Cardiac muscle cell (in vitro differentiated cells and primary cell): ENCODE data around the gene ITIH4. TPM values are rescaled to one million over a fixed set of nuclear protein-coding genes. Genes with fewer than 3 reads are reported as not detected.

Experiments used
- DNase-seq, 2 donors: peaks; one replicate each; pipeline versions ENCODE4 v3.0.0 to v3.0.0-alpha.2; 2010 to 2017; ENCODE audit warnings: low read depth in 1 of 2, low spot score in 1 of 2
- H3K27ac ChIP-seq: fragments of 200-600 bp; sonication (generic); 2 replicates; pipeline ENCODE4 v1.5.1; 2016
- H3K27me3 ChIP-seq: fragments of 200-600 bp; sonication (generic); 2 replicates; pipeline ENCODE4 v1.6.0; 2016; ENCODE audit warnings: control low read depth
- H3K36me3 ChIP-seq: fragments of 200-600 bp; sonication (generic); 2 replicates; pipeline ENCODE4 v1.5.1; 2016; ENCODE audit warnings: control low read depth
- H3K4me1 ChIP-seq: fragments of 200-600 bp; sonication (generic); 2 replicates; pipeline ENCODE4 v1.8.1; 2017; ENCODE audit warnings: low read depth, mild to moderate bottlenecking, mixed run types
- H3K4me3 ChIP-seq: fragments of 200-600 bp; sonication (generic); 2 replicates; pipeline ENCODE4 v1.5.1; 2016; ENCODE audit warnings: mild to moderate bottlenecking
- H3K9me3 ChIP-seq: fragments of 200-600 bp; sonication (generic); 2 replicates; pipeline ENCODE4 v1.5.1; 2017; ENCODE audit warnings: low read depth, mild to moderate bottlenecking, control low read depth
- CTCF ChIP-seq: IDR thresholded peaks from 2 replicates; pipeline ENCODE4 v1.5.1; 2012; ENCODE audit warnings: low read depth, mild to moderate bottlenecking, low read length
- polyA plus RNA-seq: library from polyadenylated mRNA; unstranded; fragments of >200 nt; fragmentation: Nextera tagmentation; extraction: Ambion mirVana; gene quantifications from 2 replicates; pipeline ENCODE4 v1.2.1, GENCODE V29; 2016
- total RNA-seq: library from RNA; depleted of rRNA; stranded (reverse); fragments of >200 nt; gene quantifications from 2 replicates; pipeline ENCODE4 v1.2.3, GENCODE V29; 2016

Gene ITIH4
- total and polyA plus RNA-seq, 2 experiments from 2014 or later = 2.0 to 2.9 TPM

GRCh38 chr3:52769786-52770455 is 60.6 kb downstream of the ITIH4 start:
- Histone ChIP-seq H3K27me3 (no peaks in the 10 kb centered on the region), H3K4me3 (peak overlapping the region; percentile 82), H3K36me3 (peaks cover 12% of the 10 kb centered on the region), H3K9me3 (no peaks in the 10 kb centered on the region), H3K27ac (peak overlapping the region; percentile 86), H3K4me1 (peaks cover 11% of the 10 kb centered on the region)
- no peak for TF ChIP-seq CTCF
- DNase-seq = peak; percentile 7 to 28

- Histone ChIP-seq H3K27ac (no peak overlapping the region), H3K9me3 (no peaks in the 10 kb centered on the region), H3K27me3 (no peaks in the 10 kb centered on the region), H3K4me3 (no peak overlapping the region), H3K4me1 (no peaks in the 10 kb centered on the region), H3K36me3 (peaks cover 58% of the 10 kb centered on the region)
- TF ChIP-seq CTCF = no peak
- DNase-seq = peak in 1 of 2 donors; percentile 60
These were observed 67.0 kb downstream of the ITIH4 start for GRCh38 chr3:52763466-52763865.

Other genes starting within 250 kb of the ITIH4 start
- gene PBRM1, start 144.8 kb downstream of the ITIH4 start, total RNA-seq = 48.8 and 76.2 TPM in 2 replicates
- gene PBRM1, start 144.8 kb downstream of the ITIH4 start, polyA plus RNA-seq = 64.0 and 66.4 TPM in 2 replicates
- 53.8 and 57.3 TPM in 2 replicates for gene GNL3, start 144.6 kb downstream of the ITIH4 start, total RNA-seq
- 83.2 and 92.2 TPM in 2 replicates for gene GNL3, start 144.6 kb downstream of the ITIH4 start, polyA plus RNA-seq
- gene GLT8D1, start 124.9 kb downstream of the ITIH4 start, total RNA-seq = 75.4 and 85.0 TPM in 2 replicates
- gene GLT8D1, start 124.9 kb downstream of the ITIH4 start, polyA plus RNA-seq = 74.2 and 75.4 TPM in 2 replicates
- gene SPCS1, start 124.6 kb downstream of the ITIH4 start, total RNA-seq = 103 and 173 TPM in 2 replicates
- gene SPCS1, start 124.6 kb downstream of the ITIH4 start, polyA plus RNA-seq = 217 and 234 TPM in 2 replicates
- 14.7 and 22.5 TPM in 2 replicates for gene NEK4, start 59.7 kb downstream of the ITIH4 start, total RNA-seq
- gene NEK4, start 59.7 kb downstream of the ITIH4 start, polyA plus RNA-seq = 11.2 and 12.4 TPM in 2 replicates
- not detected in 2 replicates for gene ITIH1, start 53.1 kb downstream of the ITIH4 start, total RNA-seq
- gene ITIH1, start 53.1 kb downstream of the ITIH4 start, polyA plus RNA-seq = 0.20 TPM in 1 of 2 replicates, not detected in the other
- gene ITIH3, start 35.9 kb downstream of the ITIH4 start, total RNA-seq = 0.06 TPM in 1 of 2 replicates, not detected in the other
- 0.88 TPM in 1 of 2 replicates, not detected in the other for gene ITIH3, start 35.9 kb downstream of the ITIH4 start, polyA plus RNA-seq
- 1.9 TPM in 1 of 2 replicates, not detected in the other for gene MUSTN1, start 4.3 kb upstream of the ITIH4 start, total RNA-seq
- not detected in 2 replicates for gene MUSTN1, start 4.3 kb upstream of the ITIH4 start, polyA plus RNA-seq
- 9.0 and 17.4 TPM in 2 replicates for gene STIMATE, start 66.9 kb upstream of the ITIH4 start, total RNA-seq
- gene STIMATE, start 66.9 kb upstream of the ITIH4 start, polyA plus RNA-seq = 4.8 and 7.3 TPM in 2 replicates
- gene SFMBT1, start 215.4 kb upstream of the ITIH4 start, total RNA-seq = 3.1 and 6.1 TPM in 2 replicates
- 3.4 and 4.2 TPM in 2 replicates for gene SFMBT1, start 215.4 kb upstream of the ITIH4 start, polyA plus RNA-seq